Keratinocyte (primary cell): Measurements from ENCODE around the gene ZNF346. TPM values are rescaled to one million over a fixed set of nuclear protein-coding genes. Genes with fewer than 3 reads are reported as not detected.

Experiments
- DNase-seq: peaks from one replicate; pipeline ENCODE4 v3.0.0-alpha.2; 2011; ENCODE audit warnings: low read depth, missing footprints, low spot score
- FAIRE-seq: peaks from 2 replicates; lab custom pipeline; 2011; peaks lifted over from hg19 to GRCh38; lab: Jason Lieb, UNC
- H2AFZ ChIP-seq: 2 replicates; pipeline ENCODE4 v1.6.0; 2012; ENCODE audit warnings: low read length, control low read depth, inconsistent platforms; ENCODE audit not compliant: control insufficient read depth
- H3K27ac ChIP-seq: 2 replicates; pipeline ENCODE4 v1.5.1; 2011; ENCODE audit warnings: low read length; ENCODE audit not compliant: control insufficient read depth, insufficient read depth
- H3K27me3 ChIP-seq: 3 replicates; pipeline ENCODE4 v1.6.0; 2011; ENCODE audit warnings: low read length; ENCODE audit not compliant: control insufficient read depth, insufficient read depth; ENCODE audit errors: extremely low read depth
- H3K36me3 ChIP-seq, 2 experiments: 2 replicates in 1 of 2; 3 replicates in 1 of 2; pipeline ENCODE4 v1.5.1; 2011; ENCODE audit warnings: low read length in 2 of 2, mild to moderate bottlenecking in 1 of 2; ENCODE audit not compliant: control insufficient read depth in 2 of 2, insufficient read depth in 2 of 2; ENCODE audit errors: extremely low read depth in 1 of 2
- H3K4me1 ChIP-seq: 3 replicates; pipeline ENCODE4 v1.5.1; 2011; ENCODE audit warnings: low read length; ENCODE audit not compliant: control insufficient read depth, insufficient read depth; ENCODE audit errors: extremely low read depth
- H3K4me2 ChIP-seq: 3 replicates; pipeline ENCODE4 v1.6.0; 2011; ENCODE audit warnings: low read depth, low read length; ENCODE audit not compliant: control insufficient read depth, insufficient read depth; ENCODE audit errors: extremely low read depth
- H3K4me3 ChIP-seq, 3 experiments: fragments of 200-600 bp in 1 of 3; sonication (generic) in 1 of 3; 2 replicates in 2 of 3; 3 replicates in 1 of 3; pipeline ENCODE4 v1.5.1; 2011 to 2016; ENCODE audit warnings: low read length in 3 of 3, mild to moderate bottlenecking in 3 of 3, control low read depth in 2 of 3, inconsistent platforms in 1 of 3, low read depth in 1 of 3, mixed read lengths in 1 of 3, mixed run types in 1 of 3, moderate library complexity in 1 of 3; ENCODE audit not compliant: control insufficient read depth in 2 of 3, insufficient read depth in 2 of 3; ENCODE audit errors: extremely low read depth in 1 of 3
- H3K79me2 ChIP-seq: 2 replicates; pipeline ENCODE4 v1.6.0; 2012; ENCODE audit warnings: low read length; ENCODE audit not compliant: control insufficient read depth, insufficient read depth
- H3K9ac ChIP-seq: 3 replicates; pipeline ENCODE4 v1.6.0; 2011; ENCODE audit warnings: low read length; ENCODE audit not compliant: control insufficient read depth, insufficient read depth; ENCODE audit errors: extremely low read depth
- H3K9me1 ChIP-seq: 3 replicates; pipeline ENCODE4 v1.6.0; 2011; ENCODE audit warnings: low read length; ENCODE audit not compliant: control insufficient read depth, insufficient read depth; ENCODE audit errors: extremely low read depth
- H3K9me3 ChIP-seq: 2 replicates; pipeline ENCODE4 v1.5.1; 2012; ENCODE audit warnings: low read depth, low read length; ENCODE audit not compliant: control insufficient read depth
- H4K20me1 ChIP-seq: 3 replicates; pipeline ENCODE4 v1.6.0; 2011; ENCODE audit warnings: low read length; ENCODE audit not compliant: control insufficient read depth, insufficient read depth; ENCODE audit errors: extremely low read depth
- EZH2 ChIP-seq: IDR thresholded peaks from one replicate; pipeline ENCODE4 v1.6.1; 2012; ENCODE audit warnings: inconsistent platforms, mild to moderate bottlenecking, low read length, moderate library complexity
- dilution Hi-C: fragments of 300-500 bp; cut with MboI; formaldehyde crosslinking; loops from one replicate; pipeline ENCODE4 v1.7.0; 2020; ENCODE audit warnings: low sequenced_read_pairs; ENCODE audit not compliant: extremely low pct_ligation_motif_present
- polyA plus RNA-seq, 5 experiments: library from polyadenylated mRNA; depleted of rRNA in 3 of 5; stranded (reverse) in 3 of 5; stranded (forward) in 1 of 5; unstranded in 1 of 5; fragments of >200 nt; gene quantifications; 1 replicate in 1 of 5; 2 replicates in 3 of 5; 3 replicates in 1 of 5; pipeline versions ENCODE4 v1.2.1 to v1.2.3, GENCODE V29; 2011 to 2012; ENCODE audit warnings: missing spikeins in 2 of 5, low read depth in 1 of 5, low replicate concordance in 1 of 5
- TF ChIP-seq, protein P1 (sequence below), 3 experiments: IDR thresholded peaks in 1 of 3; conservative IDR thresholded peaks in 1 of 3; optimal IDR thresholded peaks in 1 of 3; 2 replicates in 2 of 3; 3 replicates in 1 of 3; pipeline versions ENCODE3 to v1.5.1; 2011; ENCODE audit warnings: low read length in 3 of 3, mild to moderate bottlenecking in 3 of 3, moderate library complexity in 2 of 3, control low read depth in 1 of 3, inconsistent platforms in 1 of 3; ENCODE audit not compliant: insufficient read depth in 2 of 3; ENCODE audit errors: extremely low read depth in 1 of 3

Gene ZNF346
- polyA plus RNA-seq, 1 donor (not counting 4 experiments of a cell fraction or from before 2014, with no cell fraction given) = 9.5 TPM

DNA sequence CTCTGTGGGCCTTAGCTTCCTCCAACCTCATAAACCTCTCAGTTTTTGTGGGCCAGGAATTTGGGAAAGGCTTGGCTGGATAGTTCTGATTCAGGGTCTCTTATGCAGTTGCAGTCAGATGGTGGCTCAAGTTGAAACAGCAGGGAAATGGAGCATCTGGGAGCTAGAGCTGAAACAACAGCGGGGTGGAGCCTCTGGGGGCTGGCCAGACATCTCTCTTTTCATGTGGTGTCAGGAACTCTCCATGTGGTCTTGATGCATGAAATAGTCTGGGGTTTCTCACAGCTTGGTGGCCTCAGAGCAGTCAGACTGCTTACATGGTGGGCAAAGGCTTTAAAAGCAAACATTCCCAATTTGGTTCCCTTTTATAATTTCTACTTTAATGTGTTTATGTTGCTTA lies 13.5 kb downstream of the ZNF346 start:
- Histone ChIP-seq H3K4me3 (no peak overlapping the region), H3K4me2 (no peak overlapping the region), H2AFZ (no peak overlapping the region), H3K4me1 (no peaks in the 10 kb centered on the region), H3K27me3 (no peaks in the 10 kb centered on the region), H3K9me3 (no peaks in the 10 kb centered on the region), H3K9ac (no peak overlapping the region), H3K9me1 (no peaks in the 10 kb centered on the region), H3K79me2 (peaks cover 24% of the 10 kb centered on the region), H4K20me1 (no peaks in the 10 kb centered on the region), H3K36me3 (no peaks in the 10 kb centered on the region), H3K27ac (no peak overlapping the region)
- DNase-seq = no peak
- dilution Hi-C loops = no loop called here
- FAIRE-seq = no peak
- TF ChIP-seq, protein P1, sequence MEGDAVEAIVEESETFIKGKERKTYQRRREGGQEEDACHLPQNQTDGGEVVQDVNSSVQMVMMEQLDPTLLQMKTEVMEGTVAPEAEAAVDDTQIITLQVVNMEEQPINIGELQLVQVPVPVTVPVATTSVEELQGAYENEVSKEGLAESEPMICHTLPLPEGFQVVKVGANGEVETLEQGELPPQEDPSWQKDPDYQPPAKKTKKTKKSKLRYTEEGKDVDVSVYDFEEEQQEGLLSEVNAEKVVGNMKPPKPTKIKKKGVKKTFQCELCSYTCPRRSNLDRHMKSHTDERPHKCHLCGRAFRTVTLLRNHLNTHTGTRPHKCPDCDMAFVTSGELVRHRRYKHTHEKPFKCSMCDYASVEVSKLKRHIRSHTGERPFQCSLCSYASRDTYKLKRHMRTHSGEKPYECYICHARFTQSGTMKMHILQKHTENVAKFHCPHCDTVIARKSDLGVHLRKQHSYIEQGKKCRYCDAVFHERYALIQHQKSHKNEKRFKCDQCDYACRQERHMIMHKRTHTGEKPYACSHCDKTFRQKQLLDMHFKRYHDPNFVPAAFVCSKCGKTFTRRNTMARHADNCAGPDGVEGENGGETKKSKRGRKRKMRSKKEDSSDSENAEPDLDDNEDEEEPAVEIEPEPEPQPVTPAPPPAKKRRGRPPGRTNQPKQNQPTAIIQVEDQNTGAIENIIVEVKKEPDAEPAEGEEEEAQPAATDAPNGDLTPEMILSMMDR (optimal IDR thresholded peaks at IDR 0.05 in 1 of 3, IDR thresholded peaks at IDR 0.05 in 1 of 3, conservative IDR thresholded peaks at IDR 0.05 in 1 of 3; ENCODE audit: extremely low read depth in 1 of 3, insufficient read depth in 2 of 3, low read length in 3 of 3) = no peak
- no peak for TF ChIP-seq EZH2

DNA sequence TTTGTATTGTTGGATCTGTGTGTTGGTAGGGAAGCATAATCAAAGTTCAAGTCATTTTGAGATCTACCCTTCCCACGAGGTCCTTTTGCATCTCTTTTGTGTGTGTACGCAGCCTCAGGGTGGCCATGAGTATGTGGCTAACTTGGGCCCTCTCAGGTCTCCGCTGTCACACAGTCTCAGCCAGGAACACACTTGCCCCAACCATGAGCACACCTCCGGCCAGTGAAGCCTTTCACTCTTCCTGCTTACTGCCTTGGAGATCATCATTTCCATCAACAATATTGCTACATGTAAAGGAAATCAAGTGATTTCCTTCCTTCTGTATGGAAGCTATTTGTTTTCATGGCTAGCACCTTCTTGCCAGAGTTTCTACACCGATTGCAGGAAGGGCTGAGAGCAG lies 13.9 kb downstream of the ZNF346 start:
- TF ChIP-seq, protein P1 (optimal IDR thresholded peaks at IDR 0.05 in 1 of 3, IDR thresholded peaks at IDR 0.05 in 1 of 3, conservative IDR thresholded peaks at IDR 0.05 in 1 of 3; ENCODE audit: extremely low read depth in 1 of 3, insufficient read depth in 2 of 3, low read length in 3 of 3) = no peak
- TF ChIP-seq EZH2 = no peak
- Histone ChIP-seq H3K27ac (no peak overlapping the region), H3K4me2 (no peak overlapping the region), H3K4me3 (no peak overlapping the region), H3K9me3 (no peaks in the 10 kb centered on the region), H3K9me1 (no peaks in the 10 kb centered on the region), H2AFZ (no peak overlapping the region), H3K79me2 (peaks cover 22% of the 10 kb centered on the region), H3K4me1 (no peaks in the 10 kb centered on the region), H3K27me3 (no peaks in the 10 kb centered on the region), H3K36me3 (no peaks in the 10 kb centered on the region), H4K20me1 (no peaks in the 10 kb centered on the region), H3K9ac (no peak overlapping the region)
- dilution Hi-C loops = no loop called here
- FAIRE-seq = no peak
- no peak for DNase-seq
